A673 (cell line): ENCODE results near the gene GGA1. TPM values are rescaled to one million over a fixed set of nuclear protein-coding genes. Genes with fewer than 3 reads are reported as not detected.
"Not testable (repeated sequence)": the region's sequence is repeated elsewhere in the genome, so short reads cannot be mapped to it uniquely, and the experiment has no call there.

Source experiments
- BruUV-seq: library from RNA; stranded (reverse); fragments of 400-500 nt; replicated peaks from 2 replicates; lab custom pipeline; 2021; lab: Mats Ljungman, UMichigan
- CTCF ChIA-PET: fragments of 300-600 bp; sonication (Branson Sonifier 250); formaldehyde crosslinking; loops from one replicate; lab custom pipeline; 2022; ENCODE audit warnings: antibody characterized with exemption; lab: Charles Lee
- POLR2A ChIA-PET: fragments of 300-600 bp; sonication (Branson Sonifier 250); formaldehyde crosslinking; loops from one replicate; lab custom pipeline; 2022; ENCODE audit warnings: antibody characterized with exemption; ENCODE audit not compliant: low non-redundant PET; lab: Charles Lee
- DNase-seq: peaks from one replicate; pipeline ENCODE4 v3.0.0-alpha.2; 2015; ENCODE audit warnings: low spot score
- H3K27ac ChIP-seq: fragments of 200-600 bp; sonication (generic); 2 replicates; pipeline ENCODE4 v1.5.1; 2016; ENCODE audit warnings: mixed run types, low read depth, mild to moderate bottlenecking, mixed read lengths, antibody characterized with exemption, low read length; ENCODE audit not compliant: poor library complexity, severe bottlenecking
- H3K27me3 ChIP-seq: fragments of 200-600 bp; sonication (generic); replicated peaks from 2 replicates; pipeline ENCODE4 v1.6.1; 2017; ENCODE audit warnings: mixed run types, low read depth, mild to moderate bottlenecking, mixed read lengths, antibody characterized with exemption, low read length; ENCODE audit not compliant: insufficient read depth, poor library complexity
- H3K36me3 ChIP-seq: fragments of 200-600 bp; sonication (generic); 2 replicates; pipeline ENCODE4 v1.6.1; 2016; ENCODE audit warnings: mixed run types, mild to moderate bottlenecking, mixed read lengths, antibody characterized with exemption, low read length; ENCODE audit not compliant: insufficient read depth, poor library complexity, severe bottlenecking
- H3K4me1 ChIP-seq: fragments of 200-600 bp; sonication (generic); 2 replicates; pipeline ENCODE4 v1.6.1; 2017; ENCODE audit warnings: mixed run types, mild to moderate bottlenecking, mixed read lengths, antibody characterized with exemption, low read length; ENCODE audit not compliant: insufficient read depth, poor library complexity, severe bottlenecking
- H3K4me3 ChIP-seq: fragments of 200-600 bp; sonication (generic); 2 replicates; pipeline ENCODE4 v1.5.1; 2016; ENCODE audit warnings: low read depth, mixed run types, mild to moderate bottlenecking, mixed read lengths, low read length; ENCODE audit not compliant: poor library complexity, severe bottlenecking
- H3K9me3 ChIP-seq: fragments of 200-600 bp; sonication (generic); 2 replicates; pipeline ENCODE4 v1.6.1; 2016; ENCODE audit warnings: mixed run types, low read depth, mild to moderate bottlenecking, mixed read lengths, antibody characterized with exemption, low read length; ENCODE audit not compliant: poor library complexity, severe bottlenecking
- CTCF ChIP-seq: fragments of 300-800, 200-600 bp; sonication (generic); conservative IDR thresholded peaks from 2 replicates; pipeline ENCODE4 v1.5.1; 2017; ENCODE audit warnings: low read depth, mild to moderate bottlenecking, antibody characterized with exemption, low read length, moderate library complexity, mixed read lengths
- EZH2 ChIP-seq: fragments of 200-600 bp; sonication (generic); IDR thresholded peaks from 2 replicates; pipeline ENCODE4 v1.6.1; 2017; ENCODE audit warnings: borderline replicate concordance, low read depth, mild to moderate bottlenecking, mixed read lengths, antibody characterized with exemption, low read length; ENCODE audit not compliant: poor library complexity, severe bottlenecking
- intact Hi-C: fragments of 100-400 bp; cut with micrococcal nuclease; formaldehyde crosslinking; loops from one replicate; pipeline ENCODE4 v1.10.0; 2022; ENCODE audit not compliant: unreplicated experiment
- total RNA-seq: library from RNA; stranded (reverse); gene quantifications from 2 replicates; pipeline ENCODE4 v1.2.3, GENCODE V29; 2021

The GGA1 gene
- total RNA-seq, 1 experiment from 2014 or later = 74.6 TPM

DNA sequence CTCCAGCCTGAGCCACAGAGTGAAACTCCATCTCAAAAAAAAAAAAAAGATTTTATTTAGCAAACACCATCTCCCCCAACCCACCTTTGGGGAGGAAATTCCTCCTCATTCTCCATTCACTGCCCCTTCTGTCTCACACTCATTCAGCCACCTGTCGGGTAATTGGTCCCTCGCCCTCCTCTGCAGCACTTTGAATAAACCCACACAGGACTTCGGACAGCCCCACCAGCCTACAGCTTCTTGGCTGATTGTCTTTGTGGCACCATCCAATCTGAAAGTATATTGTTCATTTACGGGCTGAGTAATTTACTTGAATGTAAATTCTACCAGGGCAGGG, 7.5 kb upstream of the GGA1 start:
- peaks cover 6% of the 10 kb centered on the region for H3K4me1 ChIP-seq
- CTCF ChIA-PET = no interaction called here
- DNase-seq = no peak
- H3K4me3 ChIP-seq = peak overlapping the region; percentile 7
- H3K9me3 ChIP-seq = no peaks in the 10 kb centered on the region
- no peaks in the 10 kb centered on the region for H3K27me3 ChIP-seq
- intact Hi-C loops = no loop called here
- POLR2A ChIA-PET = no interaction called here
- H3K36me3 ChIP-seq = no peaks in the 10 kb centered on the region
- BruUV-seq = no TSS peak
- no peak overlapping the region for H3K27ac ChIP-seq
- no peak for TF ChIP-seq CTCF

GRCh38 chr22:37601540-37602442, 6.8 kb upstream of the GGA1 start:
- DNase-seq = peak; percentile 62
- intact Hi-C loops = no loop called here
- no peak for TF ChIP-seq EZH2
- no peak for TF ChIP-seq CTCF
- no peak overlapping the region for H3K27ac ChIP-seq
- no TSS peak for BruUV-seq
- peaks cover 6% of the 10 kb centered on the region for H3K4me1 ChIP-seq
- POLR2A ChIA-PET = interaction anchor here (0.6 to 0.7 kb wide), 3 partner anchors 11 to 243 kb away, joined by 3 to 10 read pairs (median 4); partner anchors contain the start of gene ANKRD54
- no peaks in the 10 kb centered on the region for H3K9me3 ChIP-seq
- peak overlapping the region; percentile 7 for H3K4me3 ChIP-seq
- CTCF ChIA-PET = interaction anchor here (0.6 to 1.0 kb wide), 3 partner anchors 9 to 292 kb away, joined by 5 to 12 read pairs (median 6); no protein-coding TSS in a partner anchor
- no peaks in the 10 kb centered on the region for H3K36me3 ChIP-seq
- H3K27me3 ChIP-seq = no peaks in the 10 kb centered on the region

DNA sequence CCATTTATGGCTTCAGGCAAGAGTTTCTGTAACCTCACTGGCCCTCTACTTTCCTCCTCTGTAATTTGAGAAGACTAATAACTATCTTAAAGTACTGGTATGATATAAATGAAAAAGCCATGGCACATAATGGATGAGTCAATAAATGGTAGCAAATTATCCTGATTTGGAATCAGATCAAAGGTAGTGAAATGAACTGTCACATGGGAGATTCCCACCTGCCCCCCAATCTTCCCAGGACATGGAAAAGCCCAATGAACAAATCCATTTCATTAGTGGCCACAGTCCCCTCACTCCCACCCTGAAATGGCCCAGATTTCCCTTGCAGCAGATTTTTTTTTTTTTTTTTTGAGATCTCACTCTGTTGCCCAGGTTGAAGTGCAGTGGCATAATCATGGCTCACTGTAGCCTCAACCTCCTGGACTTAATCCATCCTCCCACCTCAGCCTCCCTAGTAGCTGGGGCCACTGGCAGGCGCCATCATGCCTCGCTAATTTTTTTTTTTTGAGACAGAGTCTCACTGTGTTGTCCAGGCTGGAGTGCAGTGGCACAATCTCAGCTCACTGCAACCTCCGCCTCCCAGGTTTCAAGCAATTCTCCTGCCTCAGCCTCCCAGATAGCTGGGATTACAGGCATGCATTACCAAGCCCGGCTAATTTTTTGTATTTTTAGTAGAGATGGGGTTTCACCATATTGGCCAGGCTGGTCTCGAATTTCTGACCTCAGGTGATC, 5.9 kb upstream of the GGA1 start:
- H3K4me3 ChIP-seq, intact Hi-C loops, H3K36me3 ChIP-seq, H3K27ac ChIP-seq, H3K27me3 ChIP-seq, DNase-seq, BruUV-seq, H3K9me3 ChIP-seq: not testable (repeated sequence)
- ChIA-PET CTCF (interaction anchor here (0.6 to 1.0 kb wide), 4 partner anchors 10 to 293 kb away, joined by 5 to 12 read pairs (median 6); no protein-coding TSS in a partner anchor), POLR2A (interaction anchor here (0.6 to 0.7 kb wide), 2 partner anchors 14 to 242 kb away, joined by 3 to 10 read pairs; partner anchors contain the start of gene ANKRD54)
- H3K4me1 ChIP-seq = peaks cover 11% of the 10 kb centered on the region
